Measurements from ENCODE around the gene MEGF10.
"Not testable (repeated sequence)": the region's sequence is repeated elsewhere in the genome, so short reads cannot be mapped to it uniquely, and the experiment has no call there.

The MEGF10 gene

GRCh38 chr5:127292030-127292735, 1.6 kb downstream of the MEGF10 start:
- Mint-ChIP-seq H3K9me3 (peaks cover 4% of the 10 kb centered on the region), H3K27me3 (ENCODE audit: low read depth) (peaks cover 71% of the 10 kb centered on the region), H3K27ac (no peak overlapping the region), H3K4me3 (no peak overlapping the region), H3K4me1 (ENCODE audit: low read depth) (peaks cover 6% of the 10 kb centered on the region), H3K36me3 (ENCODE audit: low read depth) (no peaks in the 10 kb centered on the region)

- Mint-ChIP-seq H3K27ac (no peak overlapping the region), H3K9me3 (peaks cover 4% of the 10 kb centered on the region), H3K27me3 (ENCODE audit: low read depth) (peaks cover 68% of the 10 kb centered on the region), H3K36me3 (ENCODE audit: low read depth) (no peaks in the 10 kb centered on the region), H3K4me3 (no peak overlapping the region), H3K4me1 (ENCODE audit: low read depth) (peaks cover 6% of the 10 kb centered on the region)
These were observed 2.8 kb downstream of the MEGF10 start for GRCh38 chr5:127293373-127293772.

DNA sequence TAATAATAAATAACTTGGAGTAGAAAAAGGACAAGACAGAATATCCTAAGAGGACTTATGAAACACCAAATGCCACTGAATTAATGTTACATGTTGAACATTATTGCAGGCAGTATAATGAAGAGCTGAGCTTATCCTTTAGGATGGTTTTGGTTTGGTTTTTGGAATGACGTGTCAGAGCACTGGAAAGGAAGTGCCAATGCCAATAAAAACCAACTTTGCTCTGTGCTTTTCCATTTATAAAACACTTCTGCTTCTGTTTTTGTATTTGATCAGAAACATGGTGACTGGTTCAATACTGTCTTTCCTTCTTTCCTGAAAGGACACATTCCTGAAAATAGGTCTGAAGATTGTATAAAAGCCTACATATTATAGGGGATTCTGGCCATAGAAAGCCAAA, 4.2 kb downstream of the MEGF10 start:
- H3K27me3 Mint-ChIP-seq (ENCODE audit: low read depth), result peaks cover 54% of the 10 kb centered on the region

GRCh38 chr5:127295454-127295853, 4.9 kb downstream of the MEGF10 start:
- H3K36me3 Mint-ChIP-seq (ENCODE audit: low read depth), result no peaks in the 10 kb centered on the region
- H3K9me3 Mint-ChIP-seq, result no peaks in the 10 kb centered on the region
- no peak overlapping the region for H3K4me3 Mint-ChIP-seq
- H3K27ac Mint-ChIP-seq, result no peak overlapping the region
- peaks cover 48% of the 10 kb centered on the region for H3K27me3 Mint-ChIP-seq (ENCODE audit: low read depth)
- H3K4me1 Mint-ChIP-seq (ENCODE audit: low read depth), result peaks cover 4% of the 10 kb centered on the region

More for the DNA sequence above, 4.2 kb downstream of the MEGF10 start:
- Mint-ChIP-seq H3K36me3 (ENCODE audit: low read depth) (no peaks in the 10 kb centered on the region), H3K27ac (no peak overlapping the region), H3K4me3 (no peak overlapping the region), H3K9me3 (no peaks in the 10 kb centered on the region), H3K4me1 (ENCODE audit: low read depth) (peaks cover 6% of the 10 kb centered on the region)

- H3K36me3 Mint-ChIP-seq (ENCODE audit: low read depth), result no peaks in the 10 kb centered on the region
- no peak overlapping the region for H3K27ac Mint-ChIP-seq
- peaks cover 1% of the 10 kb centered on the region for H3K4me1 Mint-ChIP-seq (ENCODE audit: low read depth)
- no peaks in the 10 kb centered on the region for H3K9me3 Mint-ChIP-seq
- no peak overlapping the region for H3K4me3 Mint-ChIP-seq
- peaks cover 39% of the 10 kb centered on the region for H3K27me3 Mint-ChIP-seq (ENCODE audit: low read depth)
These were observed 5.7 kb downstream of the MEGF10 start for GRCh38 chr5:127296321-127296720.

- H3K4me1 Mint-ChIP-seq (ENCODE audit: low read depth); H3K27ac Mint-ChIP-seq; H3K9me3 Mint-ChIP-seq; H3K4me3 Mint-ChIP-seq; H3K36me3 Mint-ChIP-seq (ENCODE audit: low read depth): not testable (repeated sequence)
- H3K27me3 Mint-ChIP-seq (ENCODE audit: low read depth), result peaks cover 34% of the 10 kb centered on the region
These were observed 6.3 kb downstream of the MEGF10 start for GRCh38 chr5:127296894-127297293.

GRCh38 chr5:127297348-127298035, 6.9 kb downstream of the MEGF10 start:
- H3K27me3 Mint-ChIP-seq (ENCODE audit: low read depth), result peaks cover 28% of the 10 kb centered on the region

GRCh38 chr5:127298036-127298429, 7.4 kb downstream of the MEGF10 start:
- Mint-ChIP-seq H3K4me1 (ENCODE audit: low read depth) (no peaks in the 10 kb centered on the region), H3K9me3 (no peaks in the 10 kb centered on the region), H3K4me3 (no peak overlapping the region), H3K27me3 (ENCODE audit: low read depth) (peaks cover 30% of the 10 kb centered on the region), H3K27ac (no peak overlapping the region), H3K36me3 (ENCODE audit: low read depth) (no peaks in the 10 kb centered on the region)

More at GRCh38 chr5:127297348-127298035, 6.9 kb downstream of the MEGF10 start:
- Mint-ChIP-seq H3K36me3 (ENCODE audit: low read depth) (no peaks in the 10 kb centered on the region), H3K9me3 (no peaks in the 10 kb centered on the region), H3K27ac (no peak overlapping the region), H3K4me1 (ENCODE audit: low read depth) (no peaks in the 10 kb centered on the region), H3K4me3 (no peak overlapping the region)

GRCh38 chr5:127298656-127299055, 8.1 kb downstream of the MEGF10 start:
- Mint-ChIP-seq H3K27me3 (ENCODE audit: low read depth) (peaks cover 24% of the 10 kb centered on the region), H3K27ac (no peak overlapping the region), H3K4me1 (ENCODE audit: low read depth) (no peaks in the 10 kb centered on the region), H3K36me3 (ENCODE audit: low read depth) (no peaks in the 10 kb centered on the region), H3K4me3 (no peak overlapping the region), H3K9me3 (no peaks in the 10 kb centered on the region)

- no peaks in the 10 kb centered on the region for H3K4me1 Mint-ChIP-seq (ENCODE audit: low read depth)
- H3K27me3 Mint-ChIP-seq (ENCODE audit: low read depth), result peaks cover 20% of the 10 kb centered on the region
- no peak overlapping the region for H3K4me3 Mint-ChIP-seq
- H3K36me3 Mint-ChIP-seq (ENCODE audit: low read depth), result no peaks in the 10 kb centered on the region
- H3K27ac Mint-ChIP-seq, result no peak overlapping the region
- no peaks in the 10 kb centered on the region for H3K9me3 Mint-ChIP-seq
These were observed 9.1 kb downstream of the MEGF10 start for GRCh38 chr5:127299678-127300077.

DNA sequence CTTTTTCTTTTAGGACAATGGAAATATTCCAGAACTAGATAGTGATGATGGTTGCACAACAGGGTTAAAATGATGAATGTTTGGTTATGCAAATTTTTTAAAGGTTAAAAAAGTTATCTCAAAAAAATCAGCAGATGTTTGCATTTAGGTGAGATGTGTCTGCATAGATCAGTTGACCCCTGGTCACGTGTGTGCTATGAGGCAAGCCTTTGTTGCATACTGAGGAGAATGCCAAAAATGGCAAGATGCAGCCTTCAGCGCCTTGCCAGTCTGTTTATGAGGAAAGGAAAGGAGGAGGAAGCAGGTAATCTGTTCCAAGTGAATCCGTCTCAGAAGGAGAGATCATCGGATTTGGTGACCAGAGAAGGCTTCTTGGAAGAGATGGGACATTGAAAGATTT, 11.9 kb downstream of the MEGF10 start:
- no peaks in the 10 kb centered on the region for H3K4me1 Mint-ChIP-seq (ENCODE audit: low read depth)
- H3K27ac Mint-ChIP-seq, result no peak overlapping the region
- no peaks in the 10 kb centered on the region for H3K36me3 Mint-ChIP-seq (ENCODE audit: low read depth)
- no peaks in the 10 kb centered on the region for H3K9me3 Mint-ChIP-seq
- no peak overlapping the region for H3K4me3 Mint-ChIP-seq
- peaks cover 18% of the 10 kb centered on the region for H3K27me3 Mint-ChIP-seq (ENCODE audit: low read depth)

DNA sequence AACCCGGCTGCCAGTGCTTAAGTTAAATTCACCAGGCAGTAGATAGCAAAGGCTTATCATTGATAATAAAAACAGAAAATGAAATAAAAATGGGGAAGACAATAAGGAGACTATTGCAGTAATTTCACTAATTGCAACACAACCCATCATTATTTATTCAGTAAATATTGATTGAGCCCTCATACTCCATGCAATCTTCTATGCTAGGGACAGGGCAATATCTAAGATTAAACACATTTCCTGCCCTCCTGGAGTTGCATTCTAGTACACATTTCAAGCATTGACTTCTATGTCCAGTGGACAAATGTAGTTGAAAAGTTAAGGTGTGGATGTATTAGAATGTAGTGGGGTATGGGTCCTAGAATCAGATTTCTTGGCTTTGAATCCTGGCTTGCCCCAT, 12.8 kb downstream of the MEGF10 start:
- Mint-ChIP-seq H3K4me3 (no peak overlapping the region), H3K27ac (no peak overlapping the region), H3K27me3 (ENCODE audit: low read depth) (peaks cover 9% of the 10 kb centered on the region), H3K36me3 (ENCODE audit: low read depth) (no peaks in the 10 kb centered on the region), H3K4me1 (ENCODE audit: low read depth) (no peaks in the 10 kb centered on the region), H3K9me3 (no peaks in the 10 kb centered on the region)

GRCh38 chr5:127305493-127305892, 14.9 kb downstream of the MEGF10 start:
- Mint-ChIP-seq H3K4me3 (no peak overlapping the region), H3K27me3 (ENCODE audit: low read depth) (peaks cover 20% of the 10 kb centered on the region), H3K9me3 (no peaks in the 10 kb centered on the region), H3K4me1 (ENCODE audit: low read depth) (no peaks in the 10 kb centered on the region), H3K27ac (no peak overlapping the region), H3K36me3 (ENCODE audit: low read depth) (no peaks in the 10 kb centered on the region)

DNA sequence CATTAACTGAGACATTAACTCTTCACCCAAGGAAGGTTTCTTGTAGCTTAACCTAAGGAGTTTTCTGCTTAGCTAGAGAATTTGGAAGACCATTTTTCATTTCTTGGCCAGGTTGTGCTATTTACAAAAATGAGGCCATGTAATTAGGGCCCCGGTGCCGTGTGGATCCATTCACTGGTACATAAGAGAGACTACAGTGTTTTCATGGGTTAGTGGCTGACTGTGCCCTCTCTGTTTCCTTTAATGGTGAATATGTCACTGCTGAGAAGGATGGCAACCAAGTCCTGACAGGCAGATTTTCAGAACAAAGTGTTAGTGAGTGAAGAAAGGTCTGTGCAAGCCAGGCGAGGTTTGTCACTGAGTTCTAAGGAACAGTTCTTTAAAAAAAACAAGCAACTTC, 15.4 kb downstream of the MEGF10 start:
- H3K27ac Mint-ChIP-seq, result no peak overlapping the region
- H3K9me3 Mint-ChIP-seq, result no peaks in the 10 kb centered on the region
- peaks cover 22% of the 10 kb centered on the region for H3K27me3 Mint-ChIP-seq (ENCODE audit: low read depth)
- no peaks in the 10 kb centered on the region for H3K36me3 Mint-ChIP-seq (ENCODE audit: low read depth)
- H3K4me3 Mint-ChIP-seq, result no peak overlapping the region
- H3K4me1 Mint-ChIP-seq (ENCODE audit: low read depth), result no peaks in the 10 kb centered on the region

- Mint-ChIP-seq H3K4me3 (no peak overlapping the region), H3K27me3 (ENCODE audit: low read depth) (peaks cover 22% of the 10 kb centered on the region), H3K9me3 (no peaks in the 10 kb centered on the region), H3K36me3 (ENCODE audit: low read depth) (no peaks in the 10 kb centered on the region), H3K4me1 (ENCODE audit: low read depth) (no peaks in the 10 kb centered on the region), H3K27ac (no peak overlapping the region)
These were observed 16.1 kb downstream of the MEGF10 start for GRCh38 chr5:127306647-127307046.
